HK-2 (cell line): Measurements from ENCODE around the gene SHTN1.

Experiments
- DNase-seq: peaks from one replicate; pipeline ENCODE4 v3.0.0-alpha.2; 2018; ENCODE audit not compliant: unreplicated experiment

Gene SHTN1

GRCh38 chr10:116918583-116918982 lies 86.4 kb downstream of the SHTN1 start:
- no peak for DNase-seq

GRCh38 chr10:116917481-116917880 lies 87.5 kb downstream of the SHTN1 start:
- no peak for DNase-seq

GRCh38 chr10:116915340-116915739 lies 89.6 kb downstream of the SHTN1 start:
- no peak for DNase-seq

GRCh38 chr10:116913695-116914094 lies 91.3 kb downstream of the SHTN1 start:
- DNase-seq = no peak

GRCh38 chr10:116912162-116912561 lies 92.8 kb downstream of the SHTN1 start:
- DNase-seq = no peak

- DNase-seq = no peak
Measured at GRCh38 chr10:116910910-116911309, 94.1 kb downstream of the SHTN1 start.

- no peak for DNase-seq
Measured at GRCh38 chr10:116909307-116909706, 95.7 kb downstream of the SHTN1 start.

- no peak for DNase-seq
Measured at GRCh38 chr10:116907245-116907987, 97.6 kb downstream of the SHTN1 start.

- DNase-seq = peak; percentile 44
Measured at GRCh38 chr10:116905845-116906210, 99.2 kb downstream of the SHTN1 start.

- peak; percentile 50 for DNase-seq
Measured at GRCh38 chr10:116899626-116900025, 105.4 kb downstream of the SHTN1 start.

- no peak for DNase-seq
Measured at GRCh38 chr10:116893686-116894037, 111.3 kb downstream of the SHTN1 start.

- no peak for DNase-seq
Measured at GRCh38 chr10:116892907-116893685, 111.9 kb downstream of the SHTN1 start.

- DNase-seq = no peak
Measured at GRCh38 chr10:116891208-116891607, 113.8 kb downstream of the SHTN1 start.

GRCh38 chr10:116889066-116889465 lies 115.9 kb downstream of the SHTN1 start:
- no peak for DNase-seq

GRCh38 chr10:116888380-116889055 lies 116.5 kb downstream of the SHTN1 start:
- DNase-seq = peak; percentile 74

GRCh38 chr10:116886772-116887171 lies 118.2 kb downstream of the SHTN1 start:
- no peak for DNase-seq

- DNase-seq = no peak
Measured at GRCh38 chr10:116882639-116883038, 122.3 kb downstream of the SHTN1 start.

- DNase-seq = peak; percentile 65
Measured at GRCh38 chr10:116880716-116881482, 124.1 kb downstream of the SHTN1 start.

GRCh38 chr10:116879817-116880216 lies 125.2 kb downstream of the SHTN1 start:
- no peak for DNase-seq

- DNase-seq = no peak
Measured at GRCh38 chr10:116878123-116878522, 126.9 kb downstream of the SHTN1 start.

- no peak for DNase-seq
Measured at GRCh38 chr10:116877391-116877790, 127.6 kb downstream of the SHTN1 start.

- DNase-seq = no peak
Measured at GRCh38 chr10:116875897-116876296, 129.1 kb downstream of the SHTN1 start.
